ENCODE data around the gene MAST3. TPM values are rescaled to one million over a fixed set of nuclear protein-coding genes. Genes with fewer than 3 reads are reported as not detected.

Gene MAST3
- total and polyA plus RNA-seq, 2 donors (not counting 3 experiments of a cell fraction or from before 2014, with no cell fraction given) = 1.5 to 2.7 TPM

GRCh38 chr19:18118420-18119012 is 20.9 kb downstream of the MAST3 start:
- no peak for TF ChIP-seq EZH2 (IDR thresholded peaks at IDR 0.05; ENCODE audit: borderline replicate concordance, low read depth, low read length, severe bottlenecking)
- dilution Hi-C loops (cut with MboI; ENCODE audit: extremely low pct_ligation_motif_present, low sequenced_read_pairs) = no loop called here
- peak overlapping the region; percentile 62 for H3K9ac ChIP-seq (replicated peaks; ENCODE audit: extremely low read depth, insufficient read depth, low read length)
- intact Hi-C loops (cut with micrococcal nuclease) = loop anchor here (1.0 to 10.0 kb wide), 3 partner anchors 34 to 206 kb away; partner anchors contain the start of gene LSM4
- H3K4me1 ChIP-seq (ENCODE audit: control insufficient read depth, extremely low read depth, insufficient read depth, low read length) = peaks cover 10% of the 10 kb centered on the region
- peak overlapping the region; percentile 98 for H2AFZ ChIP-seq (ENCODE audit: low read depth, low read length)
- POLR2A ChIA-PET = no interaction called here
- H3K27ac ChIP-seq (ENCODE audit: insufficient read depth, low read depth, low read length) = no peak overlapping the region
- H3K9me3 ChIP-seq (replicated peaks; ENCODE audit: control insufficient read depth, insufficient read depth, low read length) = no peaks in the 10 kb centered on the region
- H3K4me2 ChIP-seq (ENCODE audit: insufficient read depth, low read length) = peak overlapping the region; percentile 68
- no peaks in the 10 kb centered on the region for H4K20me1 ChIP-seq (replicated peaks; ENCODE audit: control insufficient read depth, extremely low read depth, insufficient read depth, low read length)
- H3K4me3 ChIP-seq (replicated peaks in 1 of 3; ENCODE audit: insufficient read depth in 1 of 3, low read depth in 1 of 3, low read length in 3 of 3) = peak overlapping the region; percentile 33 to 63 (median 51)
- H3K79me2 ChIP-seq (ENCODE audit: control insufficient read depth, insufficient read depth, low read length) = no peaks in the 10 kb centered on the region
- CTCF ChIA-PET = interaction anchor here (0.5 to 2.4 kb wide), 4 partner anchors 9 to 208 kb away, joined by 3 to 9 read pairs (median 4); partner anchors contain the start of gene PIK3R2
- no TSS peak for BruUV-seq (replicated peaks)
- DNase-seq (ENCODE audit: low read depth, low spot score) (no peak), FAIRE-seq (no peak)
- H3K27me3 ChIP-seq (ENCODE audit: control insufficient read depth in 2 of 2, insufficient read depth in 2 of 2, low read length in 2 of 2) = no peaks in the 10 kb centered on the region
- H3K9me1 ChIP-seq (replicated peaks; ENCODE audit: control insufficient read depth, extremely low read depth, insufficient read depth, low read length) = no peaks in the 10 kb centered on the region
- H3K36me3 ChIP-seq (ENCODE audit: control insufficient read depth in 2 of 2, extremely low read depth in 1 of 2, insufficient read depth in 2 of 2, low read length in 2 of 2) = no peaks in the 10 kb centered on the region

GRCh38 chr19:18119013-18119716 is 21.6 kb downstream of the MAST3 start:
- dilution Hi-C loops (cut with MboI; ENCODE audit: extremely low pct_ligation_motif_present, low sequenced_read_pairs) (no loop called here), intact Hi-C loops (cut with micrococcal nuclease) (loop anchor here (2.0 to 10.0 kb wide), 2 partner anchors 118 to 206 kb away; partner anchors contain the start of gene LSM4)
- no peak overlapping the region for H3K4me2 ChIP-seq (ENCODE audit: insufficient read depth, low read length)
- H3K27me3 ChIP-seq (ENCODE audit: control insufficient read depth in 2 of 2, insufficient read depth in 2 of 2, low read length in 2 of 2) = no peaks in the 10 kb centered on the region
- no peaks in the 10 kb centered on the region for H3K9me1 ChIP-seq (replicated peaks; ENCODE audit: control insufficient read depth, extremely low read depth, insufficient read depth, low read length)
- no peaks in the 10 kb centered on the region for H3K9me3 ChIP-seq (replicated peaks; ENCODE audit: control insufficient read depth, insufficient read depth, low read length)
- ChIA-PET CTCF (interaction anchor here (2.4 kb wide), 1 partner anchor 33 kb away, joined by 9 read pairs; the partner anchor contains the start of gene PIK3R2), POLR2A (no interaction called here)
- H3K4me3 ChIP-seq (replicated peaks in 1 of 3; ENCODE audit: insufficient read depth in 1 of 3, low read depth in 1 of 3, low read length in 3 of 3) = no peak overlapping the region
- H2AFZ ChIP-seq (ENCODE audit: low read depth, low read length) = no peak overlapping the region
- H3K36me3 ChIP-seq (ENCODE audit: control insufficient read depth in 2 of 2, extremely low read depth in 1 of 2, insufficient read depth in 2 of 2, low read length in 2 of 2) = no peaks in the 10 kb centered on the region
- no peak overlapping the region for H3K9ac ChIP-seq (replicated peaks; ENCODE audit: extremely low read depth, insufficient read depth, low read length)
- no peaks in the 10 kb centered on the region for H4K20me1 ChIP-seq (replicated peaks; ENCODE audit: control insufficient read depth, extremely low read depth, insufficient read depth, low read length)
- TF ChIP-seq POLR2A (IDR thresholded peaks at IDR 0.05; ENCODE audit: low read depth, low read length) (no peak), MAX (IDR thresholded peaks at IDR 0.05; ENCODE audit: insufficient read depth, insufficient read length) (no peak), POLR2AphosphoS5 (IDR thresholded peaks at IDR 0.05; ENCODE audit: insufficient read depth, low read depth, low read length) (no peak), JUN (IDR thresholded peaks at IDR 0.05; ENCODE audit: borderline replicate concordance, insufficient read depth, insufficient read length, low read depth) (no peak), FOS (IDR thresholded peaks at IDR 0.05; ENCODE audit: borderline replicate concordance, insufficient read depth, low read length) (no peak), MYC (IDR thresholded peaks at IDR 0.05; ENCODE audit: low read depth, low read length) (no peak), GATA2 (IDR thresholded peaks at IDR 0.05; ENCODE audit: insufficient read depth, insufficient read length, low read depth, low read length) (no peak), EZH2 (IDR thresholded peaks at IDR 0.05; ENCODE audit: borderline replicate concordance, low read depth, low read length, severe bottlenecking) (no peak), CTCF (IDR thresholded peaks at IDR 0.05; ENCODE audit: extremely low read depth in 1 of 2, insufficient read depth in 1 of 2, low read depth in 1 of 2, low read length in 2 of 2) (no peak)
- H3K4me1 ChIP-seq (ENCODE audit: control insufficient read depth, extremely low read depth, insufficient read depth, low read length) = peaks cover 10% of the 10 kb centered on the region
- DNase-seq (ENCODE audit: low read depth, low spot score) (no peak), FAIRE-seq (peak; percentile 33)
- H3K79me2 ChIP-seq (ENCODE audit: control insufficient read depth, insufficient read depth, low read length) = no peaks in the 10 kb centered on the region
- no TSS peak for BruUV-seq (replicated peaks)
- H3K27ac ChIP-seq (ENCODE audit: insufficient read depth, low read depth, low read length) = no peak overlapping the region

Data from endothelial cell of umbilical vein (primary cell).